ENCODE measurements around the gene KRTAP2-1. TPM values are rescaled to one million over a fixed set of nuclear protein-coding genes. Genes with fewer than 3 reads are reported as not detected.

KRTAP2-1 gene
- total and polyA plus RNA-seq, 2 of the 8 experiments (the other 6 are each of a cell fraction or from before 2014, with no cell fraction given) = not detected

- 82% methylated on average over 11 of the region's 12 CpGs; no CpG with 5 or more reads in 1 of the 2 experiments for WGBS, 2 experiments (ENCODE audit: extremely low coverage in 1 of 2, insufficient coverage in 1 of 2, insufficient read length in 1 of 2, insufficient replicate concordance in 2 of 2, low coverage in 1 of 2, low lambda C conversion rate in 2 of 2, missing lambda C conversion rate in 1 of 2)
- no peak within 1 kb of the TSS for H3K14ac ChIP-seq (ENCODE audit: insufficient read length)
- no peaks in the 10 kb centered on the region; a peak in 1 of 7 replicates for H3K4me1 ChIP-seq (replicated peaks in 1 of 4; ENCODE audit: control insufficient read depth in 3 of 4, insufficient read depth in 4 of 4, low read length in 3 of 4)
- H2BK120ac ChIP-seq (replicated peaks; ENCODE audit: low read depth, low read length) = no peak within 1 kb of the TSS
- H3K4me3 ChIP-seq (ENCODE audit: extremely low read depth in 1 of 4, insufficient read depth in 2 of 4, low read depth in 3 of 4, low read length in 4 of 4) = no peak within 1 kb of the TSS
- CTCF ChIA-PET (ENCODE audit: partially characterized antibody) = interaction anchor here (1.2 to 2.0 kb wide), 2 partner anchors 9 to 20 kb away, joined by 4 to 5 read pairs; no protein-coding TSS in a partner anchor
- H4K5ac ChIP-seq (ENCODE audit: insufficient read length, low read depth, low read length) = no peak within 1 kb of the TSS
- POLR2A ChIA-PET (ENCODE audit: partially characterized antibody) = no interaction called here
- no peak within 1 kb of the TSS for H4K91ac ChIP-seq (replicated peaks; ENCODE audit: insufficient read length, low read length)
- no peaks in the 10 kb centered on the region for H3K36me3 ChIP-seq (ENCODE audit: control insufficient read depth in 2 of 4, insufficient read depth in 4 of 4, low read length in 3 of 4)
- H3K9me3 ChIP-seq (ENCODE audit: insufficient read depth in 2 of 2, low read depth in 1 of 2, low read length in 1 of 2) = no peaks in the 10 kb centered on the region
- no peak within 1 kb of the TSS for H2AK5ac ChIP-seq (ENCODE audit: low read depth, low read length)
- no peaks in the 10 kb centered on the region for H3K79me2 ChIP-seq (ENCODE audit: control insufficient read depth in 1 of 2, insufficient read depth in 2 of 2, low read length in 2 of 2)
- H3K4ac ChIP-seq (replicated peaks; ENCODE audit: insufficient read length, low read depth, low read length) = no peak within 1 kb of the TSS
- DNase-seq (ENCODE audit: low read depth in 1 of 2, low spot score in 2 of 2) (no peak), FAIRE-seq (no peak)
- no peak within 1 kb of the TSS for H3K27ac ChIP-seq (ENCODE audit: low read depth, low read length)
- H2BK20ac ChIP-seq (ENCODE audit: low read length) = no peak within 1 kb of the TSS
- no peak within 1 kb of the TSS for H3K9ac ChIP-seq (replicated peaks in 1 of 4; ENCODE audit: extremely low read depth in 1 of 4, low read depth in 3 of 4, low read length in 3 of 4)
- no peak within 1 kb of the TSS for H2BK5ac ChIP-seq (ENCODE audit: low read depth, low read length)
- H2BK12ac ChIP-seq (ENCODE audit: low read depth, low read length) = no peak within 1 kb of the TSS
- H3K23me2 ChIP-seq (ENCODE audit: low read depth, low read length) = no peaks in the 10 kb centered on the region
- H3K27me3 ChIP-seq (replicated peaks in 1 of 4; ENCODE audit: control insufficient read depth in 3 of 4, extremely low read depth in 1 of 4, insufficient read depth in 3 of 4, low read length in 3 of 4) = no peaks in the 10 kb centered on the region
- H4K8ac ChIP-seq (ENCODE audit: extremely low read depth, insufficient read depth, low read length) = no peak within 1 kb of the TSS; the same call in 1 of the 2 replicates
- no peak within 1 kb of the TSS for H3K23ac ChIP-seq (ENCODE audit: insufficient read length)
- no peak within 1 kb of the TSS for H3K4me2 ChIP-seq (ENCODE audit: insufficient read depth in 1 of 2, low read depth in 2 of 2, low read length in 2 of 2)
- H2AFZ ChIP-seq (ENCODE audit: low read length) = no peak within 1 kb of the TSS
- no peak within 1 kb of the TSS for H3K18ac ChIP-seq (ENCODE audit: extremely low read depth, low read length)
- H2BK15ac ChIP-seq (ENCODE audit: low read length) = no peak within 1 kb of the TSS
- H3K79me1 ChIP-seq (ENCODE audit: low read depth, low read length) = no peaks in the 10 kb centered on the region
- H3K56ac ChIP-seq (replicated peaks; ENCODE audit: insufficient read length, low read depth, low read length) = no peak within 1 kb of the TSS
- no peaks in the 10 kb centered on the region for H4K20me1 ChIP-seq (replicated peaks in 1 of 2; ENCODE audit: control insufficient read depth in 1 of 2, insufficient read depth in 2 of 2, low read length in 2 of 2)
- TF ChIP-seq BRCA1 (IDR thresholded peaks at IDR 0.05; ENCODE audit: low read depth, low read length) (no peak), RFX5 (IDR thresholded peaks at IDR 0.05; ENCODE audit: borderline replicate concordance, low read depth, low read length) (no peak), JUN (IDR thresholded peaks at IDR 0.05; ENCODE audit: low read depth, low read length) (no peak), SUZ12 (IDR thresholded peaks at IDR 0.05; ENCODE audit: low read length) (no peak), CTBP2 (IDR thresholded peaks at IDR 0.05; ENCODE audit: borderline replicate concordance, insufficient read depth, insufficient read length, low read length) (no peak), GABPA (IDR thresholded peaks at IDR 0.05; ENCODE audit: borderline replicate concordance, insufficient read depth, low read length) (no peak), RNF2 (IDR thresholded peaks at IDR 0.05; ENCODE audit: borderline replicate concordance, low read depth, low read length, missing control alignments, poor library complexity, severe bottlenecking) (no peak), BCL11A (IDR thresholded peaks at IDR 0.05; ENCODE audit: low read depth in 2 of 2, low read length in 2 of 2) (no peak), KDM1A (IDR thresholded peaks at IDR 0.05; ENCODE audit: borderline replicate concordance, low read length) (no peak), CHD2 (IDR thresholded peaks at IDR 0.05; ENCODE audit: low read length) (no peak), NANOG (IDR thresholded peaks at IDR 0.05; ENCODE audit: insufficient read depth, low read depth, low read length, poor library complexity, severe bottlenecking) (no peak), FOSL1 (IDR thresholded peaks at IDR 0.05; ENCODE audit: insufficient read depth, low read depth, low read length) (no peak), TBP (IDR thresholded peaks at IDR 0.05; ENCODE audit: low read depth, low read length) (no peak)
These were observed 17.4 kb downstream of the KRTAP2-1 start, which contains the start of gene KRTAP1-4 for GRCh38 chr17:41029633-41030245. Gene KRTAP1-4, minus strand, starts transcription at chr17:41030195. Its CDS starts 117 bp downstream, at chr17:41030078.

All from H1 (cell line).